Effector memory CD8-positive, alpha-beta T cell (primary cell): Measurements from ENCODE around the gene PRICKLE4.

Experiments used
- ATAC-seq: fragments of 150-1000 bp; cut with Tn5 transposase; replicated peaks from 2 replicates; pipeline ENCODE4 v1.10.0; 2021; ENCODE audit warnings: mild to moderate bottlenecking, moderate library complexity
- DNase-seq, 3 experiments: peaks; one replicate each; pipeline ENCODE4 v3.0.0; 2021
- H3K27ac Mint-ChIP-seq, 2 donors: one replicate each; pipeline ENCODE4 v1.8.0; 2022; ENCODE audit warnings: mild to moderate bottlenecking in 2 of 2, mixed read lengths in 2 of 2, moderate library complexity in 2 of 2
- H3K27me3 Mint-ChIP-seq, 2 donors: one replicate each; pipeline ENCODE4 v1.8.0; 2022; ENCODE audit warnings: mixed read lengths in 2 of 2
- H3K36me3 Mint-ChIP-seq: one replicate; pipeline ENCODE4 v1.8.0; 2022; ENCODE audit warnings: mild to moderate bottlenecking, moderate library complexity, mixed read lengths; ENCODE audit not compliant: insufficient read depth
- H3K4me1 Mint-ChIP-seq, 2 donors: one replicate each; pipeline ENCODE4 v1.8.0; 2022; ENCODE audit warnings: low read depth in 2 of 2, mixed read lengths in 2 of 2
- H3K4me3 Mint-ChIP-seq, 2 donors: one replicate each; pipeline ENCODE4 v1.8.0; 2022; ENCODE audit warnings: mild to moderate bottlenecking in 2 of 2, mixed read lengths in 2 of 2, moderate library complexity in 2 of 2
- H3K9me3 Mint-ChIP-seq, 2 donors: one replicate each; pipeline ENCODE4 v1.8.0; 2022; ENCODE audit warnings: mixed read lengths in 2 of 2

The PRICKLE4 gene

GRCh38 chr6:41836022-41836659 is 55.6 kb downstream of the PRICKLE4 start:
- no peak for ATAC-seq

GRCh38 chr6:41836660-41837052 is 56.1 kb downstream of the PRICKLE4 start:
- Mint-ChIP-seq H3K9me3 (no peaks in the 10 kb centered on the region), H3K4me1 (no peaks in the 10 kb centered on the region), H3K27me3 (no peaks in the 10 kb centered on the region), H3K27ac (peak overlapping the region in 1 of 2 donors; percentile 13), H3K36me3 (peaks cover 3% of the 10 kb centered on the region), H3K4me3 (no peak overlapping the region)
- DNase-seq (no peak), ATAC-seq (no peak)

More at GRCh38 chr6:41836022-41836659, 55.6 kb downstream of the PRICKLE4 start:
- H3K4me1 Mint-ChIP-seq: no peaks in the 10 kb centered on the region
- no peaks in the 10 kb centered on the region for H3K27me3 Mint-ChIP-seq
- H3K27ac Mint-ChIP-seq: peak overlapping the region in 1 of 2 donors; percentile 13
- peaks cover 3% of the 10 kb centered on the region for H3K36me3 Mint-ChIP-seq
- no peak for DNase-seq
- H3K4me3 Mint-ChIP-seq: no peak overlapping the region
- H3K9me3 Mint-ChIP-seq: no peaks in the 10 kb centered on the region
